HEK293T (cell line): ENCODE results near the gene EHBP1.

Source experiments
- ARNT ChIP-seq: fragments of 450-650 bp; IDR thresholded peaks from 2 replicates; pipeline ENCODE4 v1.6.1; 2017; ENCODE audit warnings: mild to moderate bottlenecking
- SP1 ChIP-seq: fragments of 450-650 bp; IDR thresholded peaks from 2 replicates; pipeline ENCODE4 v1.6.1; 2017
- TARDBP ChIP-seq: fragments of 450-650 bp; IDR thresholded peaks from 2 replicates; pipeline ENCODE4 v1.6.1; 2016

GRCh38 chr2:62733546-62733945 lies 28.0 kb downstream of the EHBP1 start:
- TF ChIP-seq TARDBP (no peak), SP1 (no peak), ARNT (no peak)
